ENCODE results near the gene SLC43A2. TPM values are rescaled to one million over a fixed set of nuclear protein-coding genes. Genes with fewer than 3 reads are reported as not detected.

SLC43A2 gene
- total and polyA plus RNA-seq, 2 donors from 2014 or later = 48.9 to 60.4 TPM

DNA sequence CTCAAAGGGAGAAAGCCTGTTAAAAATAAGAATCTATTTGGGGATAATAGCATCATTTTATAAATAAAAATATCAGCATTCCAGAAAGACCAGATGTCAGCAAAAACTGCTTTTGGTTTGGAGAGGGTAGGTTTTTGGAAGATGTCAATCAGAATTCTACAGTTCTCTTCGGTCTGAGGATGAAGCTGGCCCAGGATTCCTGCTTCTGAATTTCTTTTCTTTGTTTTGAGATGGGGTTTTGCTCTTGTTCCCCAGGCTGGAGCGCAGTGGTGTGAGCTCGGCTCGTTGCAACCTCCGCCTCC is 35.1 kb downstream of the SLC43A2 start:
- H3K27ac ChIP-seq (ENCODE audit: low read depth in 2 of 2, low read length in 2 of 2) = no peak overlapping the region
- no peak for FAIRE-seq
- H3K9me3 ChIP-seq (ENCODE audit: control insufficient read depth in 2 of 3, insufficient read depth in 1 of 3, low read length in 3 of 3) = no peaks in the 10 kb centered on the region
- DNase-seq = no peak
- no peaks in the 10 kb centered on the region for H3K27me3 ChIP-seq (ENCODE audit: control insufficient read depth, insufficient read depth, low read length)
- intact Hi-C loops (cut with DNase I) = no loop called here
- H3K4me1 ChIP-seq (ENCODE audit: control insufficient read depth in 2 of 3, insufficient read depth in 2 of 3, low read depth in 1 of 3, low read length in 3 of 3) = peaks cover 0 to 10% (median 0%) of the 10 kb centered on the region in 3 donors
- H3K4me3 ChIP-seq (ENCODE audit: low read length in 3 of 3) = no peak overlapping the region
- peaks cover 0 to 24% (median 7%) of the 10 kb centered on the region in 3 donors for H3K36me3 ChIP-seq (ENCODE audit: control insufficient read depth in 2 of 3, insufficient read depth in 3 of 3, low read length in 3 of 3)
- H3K9ac ChIP-seq (ENCODE audit: low read length in 3 of 3) = no peak overlapping the region
- no peak for TF ChIP-seq CTCF (IDR thresholded peaks at IDR 0.05; ENCODE audit: borderline replicate concordance, extremely low read depth, insufficient read depth)

- peaks cover 0 to 25% (median 7%) of the 10 kb centered on the region in 3 donors for H3K36me3 ChIP-seq (ENCODE audit: control insufficient read depth in 2 of 3, insufficient read depth in 3 of 3, low read length in 3 of 3)
- H3K27ac ChIP-seq (ENCODE audit: low read depth in 2 of 2, low read length in 2 of 2) = no peak overlapping the region
- H3K9me3 ChIP-seq (ENCODE audit: control insufficient read depth in 2 of 3, insufficient read depth in 1 of 3, low read length in 3 of 3) = no peaks in the 10 kb centered on the region
- DNase-seq (no peak), FAIRE-seq (no peak)
- H3K4me3 ChIP-seq (ENCODE audit: low read length in 3 of 3) = no peak overlapping the region
- H3K27me3 ChIP-seq (ENCODE audit: control insufficient read depth, insufficient read depth, low read length) = no peaks in the 10 kb centered on the region
- no peak for TF ChIP-seq CTCF (IDR thresholded peaks at IDR 0.05; ENCODE audit: borderline replicate concordance, extremely low read depth, insufficient read depth)
- peaks cover 0 to 10% (median 0%) of the 10 kb centered on the region in 3 donors for H3K4me1 ChIP-seq (ENCODE audit: control insufficient read depth in 2 of 3, insufficient read depth in 2 of 3, low read depth in 1 of 3, low read length in 3 of 3)
- H3K9ac ChIP-seq (ENCODE audit: low read length in 3 of 3) = no peak overlapping the region
- intact Hi-C loops (cut with DNase I) = no loop called here
These were observed 35.6 kb downstream of the SLC43A2 start for GRCh38 chr17:1592751-1593629.

GRCh38 chr17:1591474-1592090 is 37.1 kb downstream of the SLC43A2 start:
- Histone ChIP-seq H3K9ac (ENCODE audit: low read length in 3 of 3) (no peak overlapping the region), H3K36me3 (ENCODE audit: control insufficient read depth in 2 of 3, insufficient read depth in 3 of 3, low read length in 3 of 3) (peaks cover 0 to 25% (median 9%) of the 10 kb centered on the region in 3 donors), H3K9me3 (ENCODE audit: control insufficient read depth in 2 of 3, insufficient read depth in 1 of 3, low read length in 3 of 3) (no peaks in the 10 kb centered on the region), H3K27me3 (ENCODE audit: control insufficient read depth, insufficient read depth, low read length) (no peaks in the 10 kb centered on the region), H3K4me1 (ENCODE audit: control insufficient read depth in 2 of 3, insufficient read depth in 2 of 3, low read depth in 1 of 3, low read length in 3 of 3) (peaks cover 0 to 10% (median 0%) of the 10 kb centered on the region in 3 donors), H3K27ac (ENCODE audit: low read depth in 2 of 2, low read length in 2 of 2) (no peak overlapping the region), H3K4me3 (ENCODE audit: low read length in 3 of 3) (no peak overlapping the region)
- intact Hi-C loops (cut with DNase I) = no loop called here
- TF ChIP-seq CTCF (IDR thresholded peaks at IDR 0.05; ENCODE audit: borderline replicate concordance, extremely low read depth, insufficient read depth) = no peak
- FAIRE-seq (no peak), DNase-seq (no peak)

Measured in kidney (tissue), 14 donors.